GM19467 (cell line): Measurements from ENCODE around the gene FADS3.
"Not testable (repeated sequence)": the region's sequence is repeated elsewhere in the genome, so short reads cannot be mapped to it uniquely, and the experiment has no call there.

ENCODE experiments used
- ATAC-seq: cut with Tn5 transposase; IDR thresholded peaks from one replicate; pipeline ENCODE4 v1.9.1; 2021; ENCODE audit warnings: mild to moderate bottlenecking, moderate library complexity; ENCODE audit not compliant: unreplicated experiment

FADS3 gene

GRCh38 chr11:61882267-61882666 is 9.1 kb downstream of the FADS3 start:
- ATAC-seq = not testable (repeated sequence)

DNA sequence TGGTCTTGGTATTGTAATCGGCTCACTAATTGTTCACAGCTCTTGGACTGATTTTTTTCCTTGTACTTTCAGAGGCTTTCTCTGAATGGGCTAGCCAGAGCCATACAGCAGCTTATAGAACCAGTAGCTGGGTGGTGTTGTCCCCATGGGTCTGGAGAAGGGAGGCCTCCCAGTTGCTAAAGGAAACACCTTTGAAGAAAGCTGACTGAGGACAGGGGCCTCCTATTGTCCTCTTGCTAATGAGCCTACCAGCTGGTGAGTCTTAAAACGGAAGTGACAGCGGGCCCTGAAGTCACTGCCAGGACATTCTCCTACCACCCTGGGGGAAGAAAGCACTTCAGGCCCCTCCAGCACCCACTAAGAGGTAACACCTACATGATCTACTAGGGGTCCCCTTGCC is 9.9 kb downstream of the FADS3 start:
- ATAC-seq = no peak

DNA sequence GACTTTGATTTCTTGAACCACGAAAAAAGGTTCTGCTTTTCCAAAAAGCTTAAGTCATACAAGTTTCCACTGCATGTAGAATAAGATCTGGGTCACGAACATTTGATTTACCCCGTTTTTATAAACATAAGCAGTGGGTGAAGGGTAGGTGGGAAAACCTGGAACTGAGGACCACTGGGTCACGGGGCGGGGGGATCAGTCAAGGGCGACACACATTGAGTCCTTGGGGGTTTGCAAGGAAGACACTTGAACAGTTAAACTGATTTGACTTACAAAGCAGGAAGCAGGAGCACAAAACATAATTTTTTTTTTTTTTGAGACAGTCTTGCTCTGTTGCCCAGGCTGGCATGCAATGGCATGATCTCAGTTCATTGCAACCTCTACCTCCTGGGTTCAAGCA is 10.9 kb downstream of the FADS3 start:
- no peak for ATAC-seq

- no peak for ATAC-seq
These were observed 11.3 kb downstream of the FADS3 start for GRCh38 chr11:61880031-61880430.

DNA sequence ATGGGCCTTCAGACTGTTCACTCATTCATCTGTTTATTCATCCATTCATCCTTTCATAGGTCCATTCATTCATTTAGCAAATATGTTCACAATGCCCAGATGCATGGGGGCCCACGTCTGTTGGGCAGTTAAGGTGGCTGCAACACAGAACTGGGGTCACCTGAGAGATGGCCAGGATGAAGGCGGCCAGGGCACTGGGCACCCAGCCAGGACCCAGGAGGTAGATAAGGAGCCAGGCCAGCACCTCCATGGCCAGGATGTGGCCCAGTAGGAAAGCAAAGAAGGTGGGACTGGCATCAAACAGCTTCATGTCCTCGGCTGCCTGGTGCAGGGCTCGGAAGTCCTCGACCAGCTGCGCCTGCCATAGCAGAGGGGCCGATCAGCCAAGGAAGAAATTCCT is 12.2 kb downstream of the FADS3 start:
- no peak for ATAC-seq

DNA sequence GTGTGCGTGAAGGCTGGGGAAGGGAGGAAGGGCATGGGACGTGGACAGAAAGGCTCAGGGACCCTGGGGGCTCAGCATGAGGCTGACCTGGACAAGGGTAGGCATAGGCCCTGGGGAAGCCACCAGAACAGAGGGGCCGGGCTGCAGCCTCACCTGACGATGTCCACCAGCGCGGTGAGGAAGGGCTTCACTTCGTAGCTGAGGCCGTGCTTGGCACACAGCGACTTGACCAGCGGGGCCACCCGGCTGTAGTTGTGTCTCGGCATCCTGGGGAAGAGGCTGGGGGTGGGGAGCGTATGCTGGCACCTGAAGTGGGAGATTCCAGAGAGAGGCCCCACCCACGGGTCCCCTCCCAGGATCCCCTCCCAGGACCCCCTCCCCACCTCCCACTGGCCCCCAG is 15.6 kb downstream of the FADS3 start:
- no peak for ATAC-seq

GRCh38 chr11:61874853-61875252 is 16.5 kb downstream of the FADS3 start:
- no peak for ATAC-seq

GRCh38 chr11:61874377-61874809 is 17.0 kb downstream of the FADS3 start:
- ATAC-seq = no peak

DNA sequence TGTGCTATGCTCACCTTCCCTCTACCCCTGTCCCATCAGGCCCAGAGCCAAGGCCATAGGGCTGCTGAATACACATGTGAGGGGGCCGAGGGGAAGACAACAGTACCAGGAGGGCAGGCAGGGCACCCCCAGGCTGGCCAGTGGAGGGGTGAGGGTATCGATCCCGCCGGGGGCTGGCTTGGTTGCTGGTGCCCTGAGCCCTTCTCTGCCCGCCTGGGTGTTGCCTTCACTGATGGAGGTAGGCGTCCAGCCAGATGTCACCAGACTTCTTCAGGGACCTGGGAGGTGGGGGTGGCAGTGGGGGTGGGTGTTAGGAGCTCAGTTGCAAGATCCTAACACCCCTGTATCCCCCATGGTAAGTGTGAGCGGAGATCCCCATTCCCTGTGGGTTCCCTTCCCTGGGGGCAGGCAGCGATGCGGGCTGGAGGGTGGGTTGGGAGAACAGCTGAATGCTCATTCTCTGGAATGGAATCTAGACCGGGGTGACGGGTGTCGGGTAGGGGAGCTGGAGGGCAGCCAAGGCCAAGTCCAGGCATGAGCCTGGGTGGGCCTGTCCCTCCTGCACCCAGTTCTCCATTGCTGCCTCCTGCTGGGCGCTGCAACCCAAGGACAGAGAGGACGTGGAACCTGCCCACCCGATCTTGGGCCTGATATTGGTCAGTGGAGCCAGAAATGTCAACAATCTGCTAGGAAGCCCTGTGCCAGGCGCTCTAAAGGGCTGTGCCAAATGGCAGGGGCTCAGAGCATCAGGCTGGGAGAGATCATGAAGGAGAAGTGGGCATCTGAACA is 17.6 kb downstream of the FADS3 start:
- no peak for ATAC-seq

DNA sequence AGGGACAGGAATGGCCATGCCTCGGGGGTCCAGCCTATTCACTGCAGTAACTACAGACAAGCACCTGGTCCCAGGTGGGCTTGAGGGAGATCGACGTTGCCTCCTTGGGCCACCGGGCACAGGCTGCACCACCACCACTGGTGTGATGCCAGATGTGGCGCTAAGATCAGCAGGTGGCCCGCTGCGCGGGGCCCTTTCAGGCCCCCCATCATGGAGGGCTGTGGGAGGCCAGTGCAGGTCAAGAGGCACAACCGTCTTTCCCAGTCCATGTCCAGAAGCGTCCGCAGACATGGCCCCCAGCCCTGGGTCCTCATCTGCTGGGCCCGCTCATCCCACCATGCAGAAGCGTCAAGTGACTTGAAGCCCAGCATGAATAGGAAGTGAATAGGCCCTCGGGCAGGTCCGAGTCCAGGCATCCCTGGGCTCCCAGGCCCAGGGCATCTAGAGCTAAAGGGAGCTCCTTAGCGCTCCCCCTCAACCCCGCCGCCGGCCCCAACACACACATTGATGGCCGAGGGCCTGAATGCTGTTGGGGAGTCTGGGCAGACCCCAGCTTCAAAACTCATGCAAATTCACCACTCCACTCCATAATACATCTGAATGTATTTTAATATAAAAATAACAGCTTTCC is 18.3 kb downstream of the FADS3 start:
- ATAC-seq = no peak

GRCh38 chr11:61871158-61871597 is 20.2 kb downstream of the FADS3 start:
- peak; percentile 67 for ATAC-seq

DNA sequence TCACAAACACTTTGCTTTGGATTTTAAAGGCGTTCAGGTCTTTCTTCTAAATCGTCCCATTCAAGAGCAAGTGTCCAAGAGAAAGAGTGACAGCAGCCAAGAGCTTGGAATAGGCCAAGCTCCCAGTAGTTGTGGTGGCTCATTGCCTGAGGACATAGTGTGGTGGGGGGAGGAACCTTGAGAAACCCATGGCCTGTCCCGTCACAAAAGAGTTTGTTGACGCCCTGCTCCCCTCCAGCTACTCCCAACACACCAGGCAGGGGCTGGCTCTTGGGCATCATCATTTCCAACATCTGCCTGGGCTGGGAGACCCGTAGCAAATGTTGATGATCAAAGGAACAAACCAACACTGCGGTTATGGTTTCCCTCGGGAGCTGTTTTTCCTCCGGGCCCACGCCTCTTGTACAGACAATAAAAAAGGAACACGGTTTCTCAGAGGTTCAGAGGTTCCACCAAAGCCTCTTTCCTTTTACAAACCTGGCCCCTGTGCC is 20.8 kb downstream of the FADS3 start:
- ATAC-seq = no peak

GRCh38 chr11:61869708-61870451 is 21.5 kb downstream of the FADS3 start:
- ATAC-seq = no peak

DNA sequence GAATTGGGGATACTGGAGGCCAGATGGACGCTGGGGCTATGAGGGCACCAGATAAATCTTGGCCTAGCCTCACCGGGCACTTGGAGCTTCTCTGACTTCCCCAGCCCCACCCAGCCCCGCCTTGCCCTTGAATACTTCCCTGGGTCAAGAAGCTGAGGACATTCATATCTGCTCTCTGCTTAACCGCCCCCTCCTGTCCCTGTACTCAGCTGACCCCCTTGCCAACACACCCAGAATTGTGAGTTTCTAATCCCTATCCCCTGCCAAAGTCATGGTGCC is 22.0 kb downstream of the FADS3 start:
- no peak for ATAC-seq

GRCh38 chr11:61868571-61869428 is 22.5 kb downstream of the FADS3 start:
- no peak for ATAC-seq

DNA sequence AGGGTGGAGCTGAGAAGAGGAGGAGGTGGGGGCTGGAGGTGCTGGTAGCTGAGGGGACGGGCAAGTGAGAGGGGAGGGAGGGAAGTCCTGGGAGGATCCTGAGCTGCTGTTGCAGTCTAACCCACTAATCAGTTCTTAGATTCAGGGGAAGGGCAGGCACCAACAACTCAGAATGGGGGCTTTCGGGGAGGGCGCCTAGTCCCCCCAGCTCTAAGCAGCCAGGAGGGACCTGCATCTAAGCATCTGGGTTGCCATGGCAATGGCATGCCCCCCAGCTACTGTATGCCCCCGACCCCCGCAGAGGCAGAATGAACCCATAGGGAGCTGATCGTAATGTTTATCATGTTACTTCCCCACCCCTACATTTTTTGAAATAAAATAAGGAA is 24.4 kb downstream of the FADS3 start:
- ATAC-seq = no peak

GRCh38 chr11:61866231-61866957 is 25.0 kb downstream of the FADS3 start:
- no peak for ATAC-seq

- no peak for ATAC-seq
These were observed 26.2 kb downstream of the FADS3 start for GRCh38 chr11:61864814-61865775.

GRCh38 chr11:61863548-61864081 is 27.7 kb downstream of the FADS3 start:
- ATAC-seq = no peak
